OCI-LY3 (cell line): Measurements from ENCODE around the gene OR2M3.

ENCODE experiments used
- CTCF ChIP-seq: fragments of 200-600, 300-600 bp; sonication (generic); IDR thresholded peaks from 2 replicates; pipeline ENCODE4 v1.5.1; 2014; ENCODE audit warnings: antibody characterized with exemption, low read length, low read depth
- EZH2phosphoT487 ChIP-seq: fragments of 200-600 bp; shearing (Covaris generic); IDR thresholded peaks from 2 replicates; pipeline ENCODE4 v1.6.1; 2018; ENCODE audit warnings: antibody characterized with exemption, mixed run types, low read depth

- TF ChIP-seq CTCF (no peak), EZH2phosphoT487 (no peak)
Observed at GRCh38 chr1:248187363-248187762, 9.7 kb upstream of the OR2M3 start.
